Upper lobe of left lung (tissue), 4 donors: ENCODE measurements around the gene PLIN3.

Experiments
- CTCF ChIP-seq, 6 experiments: fragments of 450-650 bp in 4 of 6; fragments of 200-600 bp in 2 of 6; sonication (generic) in 2 of 6; IDR thresholded peaks; one replicate each; pipeline ENCODE4 v1.5.1; 2016 to 2019; ENCODE audit warnings: antibody characterized with exemption in 6 of 6
- EP300 ChIP-seq, 4 donors: sonication (generic); formaldehyde crosslinking; IDR thresholded peaks; one replicate each; pipeline ENCODE4 v1.5.1; 2017; ENCODE audit warnings: antibody characterized with exemption in 4 of 4, control low read depth in 2 of 4
- POLR2A ChIP-seq, 4 donors: fragments of 450-650 bp; IDR thresholded peaks; one replicate each; pipeline ENCODE4 v1.5.1; 2016 to 2017; ENCODE audit warnings: antibody characterized with exemption in 4 of 4, mild to moderate bottlenecking in 2 of 4
- POLR2AphosphoS5 ChIP-seq, 2 donors: sonication (generic); formaldehyde crosslinking; IDR thresholded peaks; one replicate each; pipeline ENCODE4 v1.5.1; 2017; ENCODE audit warnings: antibody characterized with exemption in 2 of 2

GRCh38 chr19:4871711-4872110 lies 4.2 kb upstream of the PLIN3 start:
- TF ChIP-seq CTCF (IDR thresholded peaks at IDR 0.05), result no peak
- TF ChIP-seq POLR2A (IDR thresholded peaks at IDR 0.05), result no peak
- no peak for TF ChIP-seq EP300 (IDR thresholded peaks at IDR 0.05)
- no peak for TF ChIP-seq POLR2AphosphoS5 (IDR thresholded peaks at IDR 0.05)
